ENCODE data around the gene DNAI2. TPM values are rescaled to one million over a fixed set of nuclear protein-coding genes. Genes with fewer than 3 reads are reported as not detected.

Gene DNAI2
- total and polyA plus RNA-seq, 9 of the 15 experiments (the other 6 are each of a cell fraction or from before 2014, with no cell fraction given), result not detected

- no peak for TF ChIP-seq ZBTB40 (IDR thresholded peaks at IDR 0.05)
- TF ChIP-seq ZBTB40 (CRISPR knock-in tag; IDR thresholded peaks at IDR 0.05), result no peak
- TF ChIP-seq ZBTB26 (CRISPR knock-in tag; IDR thresholded peaks at IDR 0.05), result no peak
- TF ChIP-seq RBM22 (IDR thresholded peaks at IDR 0.05; ENCODE audit: low read depth, low read length, poor library complexity, severe bottlenecking), result no peak
- TF ChIP-seq GABPB1 (CRISPR knock-in tag; IDR thresholded peaks at IDR 0.05), result peak; percentile 37; the same call in 1 of the 2 replicates
- TF ChIP-seq ZNF79 (CRISPR knock-in tag; IDR thresholded peaks at IDR 0.05; ENCODE audit: low read depth), result no peak
- TF ChIP-seq HNRNPH1 (optimal IDR thresholded peaks at IDR 0.05; ENCODE audit: low read depth, low read length), result no peak
- no peak for TF ChIP-seq PHF8 (IDR thresholded peaks at IDR 0.05; ENCODE audit: borderline replicate concordance, low read length)
- TF ChIP-seq DEAF1 (CRISPR knock-in tag; IDR thresholded peaks at IDR 0.05), result peak; percentile 77
- no peak for TF ChIP-seq CSDE1 (IDR thresholded peaks at IDR 0.05)
- no peak for TF ChIP-seq KLF13 (tag; IDR thresholded peaks at IDR 0.05; ENCODE audit: borderline replicate concordance, low read depth)
- 0 out of 2 replicates have a peak, but pooled peaks have one; percentile 39 for TF ChIP-seq MED1 (CRISPR knock-in tag; IDR thresholded peaks at IDR 0.05; ENCODE audit: borderline replicate concordance)
These were observed 87.4 kb downstream of the DNAI2 start, which contains the start of gene BTBD17 (continued) for GRCh38 chr17:74361230-74362068.

All from K562 (cell line).